ENCODE measurements around the gene SPRY2. TPM values are rescaled to one million over a fixed set of nuclear protein-coding genes. Genes with fewer than 3 reads are reported as not detected.

The SPRY2 gene
- total and polyA plus RNA-seq, 2 of the 13 experiments (the other 11 are each of a cell fraction or from before 2014, with no cell fraction given): 7.4 to 25.1 TPM

DNA sequence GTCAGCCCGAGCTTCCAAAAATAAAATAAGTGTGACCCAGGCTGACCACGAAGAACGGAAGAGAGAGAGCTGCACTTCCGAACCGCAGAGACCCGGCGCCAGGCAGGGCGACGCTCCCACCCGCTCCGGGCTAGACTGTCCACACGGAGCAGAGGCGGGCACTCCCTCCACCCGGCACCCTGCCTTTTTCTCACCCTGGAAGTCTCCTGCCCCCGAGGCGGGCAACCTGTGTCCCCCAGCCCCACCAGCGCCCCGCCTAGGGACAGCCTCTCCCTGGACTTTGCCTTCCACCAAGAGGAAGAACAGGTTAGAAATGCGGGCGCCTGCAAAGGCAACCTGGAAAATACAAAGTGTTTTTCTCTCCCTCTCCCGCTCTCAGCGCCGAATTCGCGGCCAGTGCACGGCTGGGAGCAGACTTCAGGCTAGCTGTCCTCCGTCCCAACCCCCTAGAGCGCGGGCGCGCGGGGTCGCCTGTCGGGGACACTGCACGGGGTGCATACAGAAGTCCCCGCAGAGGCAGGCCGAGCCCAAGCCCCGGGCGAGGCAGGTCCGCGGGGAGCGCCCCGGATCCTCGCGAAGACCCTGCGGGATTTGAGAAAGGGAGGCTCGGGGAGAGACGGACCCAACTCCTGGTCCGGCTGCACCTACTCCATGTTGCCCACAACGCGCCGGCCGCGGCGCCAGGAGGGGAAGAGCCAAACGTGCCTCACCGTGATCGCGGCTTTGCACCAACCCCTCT, 845 bp downstream of the SPRY2 start (continued):
- TF ChIP-seq, protein P1, sequence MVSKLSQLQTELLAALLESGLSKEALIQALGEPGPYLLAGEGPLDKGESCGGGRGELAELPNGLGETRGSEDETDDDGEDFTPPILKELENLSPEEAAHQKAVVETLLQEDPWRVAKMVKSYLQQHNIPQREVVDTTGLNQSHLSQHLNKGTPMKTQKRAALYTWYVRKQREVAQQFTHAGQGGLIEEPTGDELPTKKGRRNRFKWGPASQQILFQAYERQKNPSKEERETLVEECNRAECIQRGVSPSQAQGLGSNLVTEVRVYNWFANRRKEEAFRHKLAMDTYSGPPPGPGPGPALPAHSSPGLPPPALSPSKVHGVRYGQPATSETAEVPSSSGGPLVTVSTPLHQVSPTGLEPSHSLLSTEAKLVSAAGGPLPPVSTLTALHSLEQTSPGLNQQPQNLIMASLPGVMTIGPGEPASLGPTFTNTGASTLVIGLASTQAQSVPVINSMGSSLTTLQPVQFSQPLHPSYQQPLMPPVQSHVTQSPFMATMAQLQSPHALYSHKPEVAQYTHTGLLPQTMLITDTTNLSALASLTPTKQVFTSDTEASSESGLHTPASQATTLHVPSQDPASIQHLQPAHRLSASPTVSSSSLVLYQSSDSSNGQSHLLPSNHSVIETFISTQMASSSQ (IDR thresholded peaks at IDR 0.05; ENCODE audit: low read depth): no peak
- TF ChIP-seq, protein P1 (CRISPR knock-in tag; IDR thresholded peaks at IDR 0.05; ENCODE audit: borderline replicate concordance): no peak
- TF ChIP-seq, protein P2, sequence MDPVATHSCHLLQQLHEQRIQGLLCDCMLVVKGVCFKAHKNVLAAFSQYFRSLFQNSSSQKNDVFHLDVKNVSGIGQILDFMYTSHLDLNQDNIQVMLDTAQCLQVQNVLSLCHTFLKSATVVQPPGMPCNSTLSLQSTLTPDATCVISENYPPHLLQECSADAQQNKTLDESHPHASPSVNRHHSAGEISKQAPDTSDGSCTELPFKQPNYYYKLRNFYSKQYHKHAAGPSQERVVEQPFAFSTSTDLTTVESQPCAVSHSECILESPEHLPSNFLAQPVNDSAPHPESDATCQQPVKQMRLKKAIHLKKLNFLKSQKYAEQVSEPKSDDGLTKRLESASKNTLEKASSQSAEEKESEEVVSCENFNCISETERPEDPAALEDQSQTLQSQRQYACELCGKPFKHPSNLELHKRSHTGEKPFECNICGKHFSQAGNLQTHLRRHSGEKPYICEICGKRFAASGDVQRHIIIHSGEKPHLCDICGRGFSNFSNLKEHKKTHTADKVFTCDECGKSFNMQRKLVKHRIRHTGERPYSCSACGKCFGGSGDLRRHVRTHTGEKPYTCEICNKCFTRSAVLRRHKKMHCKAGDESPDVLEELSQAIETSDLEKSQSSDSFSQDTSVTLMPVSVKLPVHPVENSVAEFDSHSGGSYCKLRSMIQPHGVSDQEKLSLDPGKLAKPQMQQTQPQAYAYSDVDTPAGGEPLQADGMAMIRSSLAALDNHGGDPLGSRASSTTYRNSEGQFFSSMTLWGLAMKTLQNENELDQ (CRISPR knock-in tag; IDR thresholded peaks at IDR 0.05; ENCODE audit: borderline replicate concordance): no peak
- TF ChIP-seq GZF1 (CRISPR knock-in tag; IDR thresholded peaks at IDR 0.05) (no peak), JUND (CRISPR knock-in tag; IDR thresholded peaks at IDR 0.05) (no peak), EED (CRISPR knock-in tag; IDR thresholded peaks at IDR 0.05) (no peak), CHD4 (IDR thresholded peaks at IDR 0.05; ENCODE audit: borderline replicate concordance, low read length) (no peak), NR2C2 (CRISPR knock-in tag; IDR thresholded peaks at IDR 0.05; ENCODE audit: borderline replicate concordance) (no peak), ZNF382 (CRISPR knock-in tag; IDR thresholded peaks at IDR 0.05; ENCODE audit: borderline replicate concordance) (no peak), ATF1 (CRISPR knock-in tag; IDR thresholded peaks at IDR 0.05) (no peak), ZNF577 (CRISPR knock-in tag; IDR thresholded peaks at IDR 0.05; ENCODE audit: borderline replicate concordance, low read depth) (no peak), EHMT2 (IDR thresholded peaks at IDR 0.05; ENCODE audit: borderline replicate concordance, low read depth, low read length) (no peak), ZSCAN9 (CRISPR knock-in tag; IDR thresholded peaks at IDR 0.05; ENCODE audit: borderline replicate concordance) (no peak), ISX (CRISPR knock-in tag; conservative IDR thresholded peaks at IDR 0.05) (no peak), PAF1 (CRISPR knock-in tag; IDR thresholded peaks at IDR 0.05) (no peak), ZNF558 (CRISPR knock-in tag; IDR thresholded peaks at IDR 0.05; ENCODE audit: borderline replicate concordance) (no peak), AKAP8 (CRISPR knock-in tag; IDR thresholded peaks at IDR 0.05) (no peak)
- TF ChIP-seq, protein P3, sequence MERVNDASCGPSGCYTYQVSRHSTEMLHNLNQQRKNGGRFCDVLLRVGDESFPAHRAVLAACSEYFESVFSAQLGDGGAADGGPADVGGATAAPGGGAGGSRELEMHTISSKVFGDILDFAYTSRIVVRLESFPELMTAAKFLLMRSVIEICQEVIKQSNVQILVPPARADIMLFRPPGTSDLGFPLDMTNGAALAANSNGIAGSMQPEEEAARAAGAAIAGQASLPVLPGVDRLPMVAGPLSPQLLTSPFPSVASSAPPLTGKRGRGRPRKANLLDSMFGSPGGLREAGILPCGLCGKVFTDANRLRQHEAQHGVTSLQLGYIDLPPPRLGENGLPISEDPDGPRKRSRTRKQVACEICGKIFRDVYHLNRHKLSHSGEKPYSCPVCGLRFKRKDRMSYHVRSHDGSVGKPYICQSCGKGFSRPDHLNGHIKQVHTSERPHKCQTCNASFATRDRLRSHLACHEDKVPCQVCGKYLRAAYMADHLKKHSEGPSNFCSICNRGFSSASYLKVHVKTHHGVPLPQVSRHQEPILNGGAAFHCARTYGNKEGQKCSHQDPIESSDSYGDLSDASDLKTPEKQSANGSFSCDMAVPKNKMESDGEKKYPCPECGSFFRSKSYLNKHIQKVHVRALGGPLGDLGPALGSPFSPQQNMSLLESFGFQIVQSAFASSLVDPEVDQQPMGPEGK (CRISPR knock-in tag; IDR thresholded peaks at IDR 0.05): peak; percentile 53; the same call in 1 of the 2 replicates
- TF ChIP-seq, protein P4, sequence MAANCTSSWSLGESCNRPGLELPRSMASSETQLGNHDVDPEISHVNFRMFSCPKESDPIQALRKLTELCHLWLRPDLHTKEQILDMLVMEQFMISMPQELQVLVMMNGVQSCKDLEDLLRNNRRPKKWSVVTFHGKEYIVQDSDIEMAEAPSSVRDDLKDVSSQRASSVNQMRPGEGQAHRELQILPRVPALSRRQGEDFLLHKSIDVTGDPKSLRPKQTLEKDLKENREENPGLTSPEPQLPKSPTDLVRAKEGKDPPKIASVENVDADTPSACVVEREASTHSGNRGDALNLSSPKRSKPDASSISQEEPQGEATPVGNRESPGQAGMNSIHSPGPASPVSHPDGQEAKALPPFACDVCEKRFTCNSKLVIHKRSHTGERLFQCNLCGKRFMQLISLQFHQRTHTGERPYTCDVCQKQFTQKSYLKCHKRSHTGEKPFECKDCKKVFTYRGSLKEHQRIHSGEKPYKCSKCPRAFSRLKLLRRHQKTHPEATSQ (CRISPR knock-in tag; IDR thresholded peaks at IDR 0.05; ENCODE audit: borderline replicate concordance): no peak

Measured in HepG2 (cell line).